Fibroblast of lung (primary cell): ENCODE data around the gene COL19A1. TPM values are rescaled to one million over a fixed set of nuclear protein-coding genes. Genes with fewer than 3 reads are reported as not detected.
"Not testable (repeated sequence)": the region's sequence is repeated elsewhere in the genome, so short reads cannot be mapped to it uniquely, and the experiment has no call there.

Source experiments
- DNase-seq, 2 donors: peaks; one replicate each; pipeline versions ENCODE4 v3.0.0 to v3.0.0-alpha.2; 2010; ENCODE audit warnings: low read depth in 2 of 2
- H2AFZ ChIP-seq: 2 replicates; pipeline ENCODE4 v1.5.1; 2012; ENCODE audit warnings: low read length, control low read depth, inconsistent platforms
- H3K27ac ChIP-seq: 2 replicates; pipeline ENCODE4 v1.5.1; 2011; ENCODE audit warnings: low read length, control low read depth; ENCODE audit not compliant: insufficient read depth
- H3K27me3 ChIP-seq: 2 replicates; pipeline ENCODE4 v1.5.1; 2011; ENCODE audit warnings: mild to moderate bottlenecking, low read length; ENCODE audit not compliant: control insufficient read depth, insufficient read depth
- H3K36me3 ChIP-seq: 2 replicates; pipeline ENCODE4 v1.5.1; 2011; ENCODE audit warnings: low read length; ENCODE audit not compliant: control insufficient read depth, insufficient read depth
- H3K4me1 ChIP-seq: 2 replicates; pipeline ENCODE4 v1.5.1; 2011; ENCODE audit warnings: low read length; ENCODE audit not compliant: control insufficient read depth, insufficient read depth; ENCODE audit errors: extremely low read depth
- H3K4me2 ChIP-seq: 2 replicates; pipeline ENCODE4 v1.5.1; 2011; ENCODE audit warnings: low read length, control low read depth; ENCODE audit not compliant: insufficient read depth; ENCODE audit errors: extremely low read depth
- H3K4me3 ChIP-seq, 4 experiments: fragments of 200-600 bp in 1 of 4; sonication (generic) in 1 of 4; replicated peaks in 1 of 4; 2 replicates each; pipeline ENCODE4 v1.5.1; 2011 to 2016; ENCODE audit warnings: low read length in 4 of 4, low read depth in 3 of 4, mild to moderate bottlenecking in 3 of 4, control low read depth in 2 of 4, inconsistent platforms in 1 of 4, mixed read lengths in 1 of 4; ENCODE audit not compliant: insufficient read depth in 1 of 4; ENCODE audit errors: control extremely low read depth in 1 of 4
- H3K79me2 ChIP-seq: 2 replicates; pipeline ENCODE4 v1.5.1; 2012; ENCODE audit warnings: mild to moderate bottlenecking, low read length, inconsistent platforms; ENCODE audit not compliant: control insufficient read depth, insufficient read depth
- H3K9ac ChIP-seq: 2 replicates; pipeline ENCODE4 v1.5.1; 2011; ENCODE audit warnings: mild to moderate bottlenecking, low read length, control low read depth; ENCODE audit not compliant: insufficient read depth
- H3K9me3 ChIP-seq: 2 replicates; pipeline ENCODE4 v1.5.1; 2012; ENCODE audit warnings: low read depth, low read length; ENCODE audit not compliant: control insufficient read depth, insufficient read depth
- H4K20me1 ChIP-seq: 2 replicates; pipeline ENCODE4 v1.5.1; 2011; ENCODE audit warnings: low read length; ENCODE audit not compliant: control insufficient read depth, insufficient read depth; ENCODE audit errors: extremely low read depth
- CTCF ChIP-seq, 2 donors: IDR thresholded peaks in 1 of 2; conservative IDR thresholded peaks in 1 of 2; 1 replicate in 1 of 2; 2 replicates in 1 of 2; pipeline ENCODE4 v1.5.1; 2011 to 2012; ENCODE audit warnings: low read length in 2 of 2, control low read depth in 1 of 2, inconsistent platforms in 1 of 2, low read depth in 1 of 2, mild to moderate bottlenecking in 1 of 2
- EZH2 ChIP-seq: IDR thresholded peaks from 2 replicates; pipeline ENCODE4 v1.5.1; 2012; ENCODE audit warnings: low read length, control low read depth, mild to moderate bottlenecking; ENCODE audit errors: missing control alignments
- polyA plus RNA-seq, 2 donors: library from polyadenylated mRNA; depleted of rRNA in 1 of 2; stranded (reverse) in 1 of 2; unstranded in 1 of 2; fragments of >200 nt; gene quantifications; 2 replicates each; pipeline ENCODE4 v1.2.1, GENCODE V29; 2011 to 2012; ENCODE audit warnings: missing spikeins in 1 of 2
- total RNA-seq: library from RNA; depleted of rRNA; stranded (reverse); fragments of >200 nt; gene quantifications from 2 replicates; pipeline ENCODE4 v1.2.1, GENCODE V29; 2014

Gene COL19A1
- total and polyA plus RNA-seq, 2 donors (not counting 1 experiment from before 2014, with no cell fraction given), result 0.01 TPM; not detected in 1

DNA sequence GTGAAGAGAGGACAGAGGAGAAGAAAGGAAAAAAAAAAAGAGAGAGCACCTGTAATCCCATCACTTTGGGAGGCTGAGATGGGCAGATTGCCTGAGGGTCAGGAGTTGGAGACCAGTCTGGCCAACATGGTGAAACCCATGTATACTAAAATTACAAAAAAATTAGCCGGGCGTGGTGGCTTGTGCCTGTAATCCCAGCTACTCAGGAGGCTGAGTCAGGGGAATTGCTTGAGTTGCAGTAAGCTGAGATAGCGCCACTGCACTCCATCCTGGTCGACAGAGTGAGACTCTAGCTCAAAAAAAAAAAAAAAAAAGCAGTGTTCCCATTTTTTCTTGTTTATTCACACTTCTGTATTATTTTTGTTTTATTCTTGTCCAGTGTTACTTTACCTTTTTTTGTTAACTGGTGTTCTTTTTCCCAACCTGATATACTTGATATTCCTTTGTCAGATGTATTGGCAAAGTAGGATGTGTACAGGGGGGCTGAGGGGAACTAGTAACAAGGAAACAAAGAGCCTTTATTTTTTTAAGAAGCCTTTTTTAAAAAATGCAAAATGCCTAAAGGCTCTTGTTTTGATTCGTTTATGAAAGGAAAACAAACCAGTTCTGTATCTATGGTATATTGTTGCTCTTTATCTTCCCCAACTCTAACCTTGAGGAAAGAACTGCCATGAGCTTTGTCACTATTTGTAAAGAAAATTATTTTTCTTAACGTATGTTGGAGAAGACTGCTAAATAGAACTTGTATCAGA lies 22.3 kb downstream of the COL19A1 start:
- no peak overlapping the region for H3K27ac ChIP-seq
- H3K9me3 ChIP-seq, result no peaks in the 10 kb centered on the region
- H3K27me3 ChIP-seq, result no peaks in the 10 kb centered on the region
- H3K4me3 ChIP-seq, result no peak overlapping the region
- no peaks in the 10 kb centered on the region for H3K4me1 ChIP-seq
- TF ChIP-seq CTCF (conservative IDR thresholded peaks at IDR 0.05 in 1 of 2, IDR thresholded peaks at IDR 0.05 in 1 of 2; ENCODE audit: low read depth in 1 of 2, low read length in 2 of 2), result no peak
- no peak for TF ChIP-seq EZH2
- no peak for DNase-seq
- no peaks in the 10 kb centered on the region for H3K36me3 ChIP-seq
- no peaks in the 10 kb centered on the region for H3K79me2 ChIP-seq
- no peak overlapping the region for H3K9ac ChIP-seq
- H4K20me1 ChIP-seq, result no peaks in the 10 kb centered on the region
- no peak overlapping the region for H2AFZ ChIP-seq
- H3K4me2 ChIP-seq, result no peak overlapping the region

DNA sequence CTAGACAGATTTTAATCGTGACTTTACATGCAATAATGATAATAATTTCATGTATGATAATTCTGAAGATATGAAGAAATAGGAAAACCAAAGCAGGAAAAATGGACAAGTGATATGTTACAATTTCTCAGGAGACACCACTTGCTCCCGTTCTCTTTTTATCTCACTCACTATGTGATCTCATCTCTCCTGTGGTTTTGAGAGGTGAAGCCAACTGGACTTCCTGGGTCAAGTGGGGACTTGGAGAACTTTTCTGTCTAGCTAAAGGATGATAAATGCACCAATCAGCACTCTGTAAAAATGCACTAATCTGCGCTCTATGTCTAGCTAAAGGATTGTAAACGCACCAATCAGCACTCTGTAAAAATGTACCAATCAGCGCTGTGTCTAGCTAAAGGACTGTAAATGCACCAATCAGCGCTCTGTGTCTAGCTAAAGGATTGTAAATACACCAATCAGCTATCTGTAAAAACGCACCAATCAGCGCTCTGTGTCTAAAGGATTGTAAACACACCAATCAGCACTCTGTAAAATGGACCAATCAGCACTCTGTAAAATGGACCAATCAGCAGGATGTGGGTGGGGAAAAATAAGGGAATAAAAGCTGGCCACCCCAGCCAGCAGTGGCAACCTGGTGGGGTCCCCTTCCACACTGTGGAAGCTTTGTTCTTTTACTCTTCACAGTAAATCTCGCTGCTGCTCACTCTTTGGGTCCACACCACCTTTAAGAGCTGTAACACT lies 23.0 kb downstream of the COL19A1 start:
- not testable (repeated sequence) for H3K9me3 ChIP-seq, H4K20me1 ChIP-seq, DNase-seq, H3K27ac ChIP-seq, H2AFZ ChIP-seq, H3K36me3 ChIP-seq, H3K4me2 ChIP-seq, H3K4me3 ChIP-seq, H3K27me3 ChIP-seq, H3K79me2 ChIP-seq, H3K4me1 ChIP-seq, H3K9ac ChIP-seq

DNA sequence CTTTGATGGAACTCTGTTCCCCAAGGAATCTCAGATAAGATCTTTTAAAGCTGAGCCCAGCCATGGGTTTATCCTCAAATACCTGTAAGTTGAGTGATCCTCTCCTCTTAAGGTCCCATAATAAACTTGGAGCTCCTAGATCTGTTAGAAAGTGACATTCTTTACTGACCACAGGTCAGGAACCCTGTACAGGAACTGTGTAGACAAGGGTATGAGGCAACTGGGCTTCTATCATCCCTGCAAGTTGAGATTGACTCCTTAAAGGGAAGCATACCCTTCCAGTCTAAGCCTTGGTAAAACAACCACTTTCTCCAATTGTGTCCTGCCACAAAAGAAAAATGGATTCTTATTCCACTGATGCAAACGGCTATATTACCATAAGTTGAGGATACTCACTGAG lies 26.2 kb downstream of the COL19A1 start:
- not testable (repeated sequence) for H3K4me2 ChIP-seq, H3K9ac ChIP-seq, DNase-seq, H4K20me1 ChIP-seq, H3K27me3 ChIP-seq, H3K79me2 ChIP-seq, H3K27ac ChIP-seq, H3K4me3 ChIP-seq, H3K9me3 ChIP-seq, H2AFZ ChIP-seq, H3K36me3 ChIP-seq, H3K4me1 ChIP-seq

DNA sequence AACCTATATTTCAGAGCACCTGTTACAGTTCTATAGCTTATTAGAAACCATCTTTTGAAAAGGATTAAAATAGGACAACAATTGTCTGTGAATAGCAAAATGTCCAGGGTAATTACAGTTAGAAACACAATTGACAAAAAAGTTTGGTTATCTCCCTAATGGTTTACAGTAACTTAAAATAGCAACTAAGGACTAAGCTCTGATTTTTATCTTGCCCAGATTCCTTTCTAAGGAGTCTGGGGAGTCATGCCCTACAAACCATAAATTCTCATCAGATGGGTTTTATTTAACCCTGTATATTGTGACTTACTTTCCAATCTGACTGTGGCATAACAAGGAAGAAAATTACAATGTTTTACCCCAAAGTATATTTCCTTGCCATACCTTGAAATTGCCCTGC lies 26.9 kb downstream of the COL19A1 start:
- not testable (repeated sequence) for DNase-seq, H3K27me3 ChIP-seq, H2AFZ ChIP-seq

More for the DNA sequence above, 26.9 kb downstream of the COL19A1 start:
- H3K9me3 ChIP-seq, H3K4me2 ChIP-seq, H3K4me3 ChIP-seq, H3K9ac ChIP-seq, H3K27ac ChIP-seq, H3K4me1 ChIP-seq, H3K79me2 ChIP-seq, H4K20me1 ChIP-seq, H3K36me3 ChIP-seq: not testable (repeated sequence)
